Measurements from ENCODE around the gene TGFBI.

- TF ChIP-seq CTCF (IDR thresholded peaks at IDR 0.05) (no peak), POLR2A (IDR thresholded peaks at IDR 0.05) (no peak)
Measured at GRCh38 chr5:136039202-136039601, 10.4 kb downstream of the TGFBI start.
